ENCODE data around the gene JADE1. TPM values are rescaled to one million over a fixed set of nuclear protein-coding genes. Genes with fewer than 3 reads are reported as not detected.

JADE1 gene
- 16.2 and 33.1 TPM in 2 replicates for total RNA-seq

DNA sequence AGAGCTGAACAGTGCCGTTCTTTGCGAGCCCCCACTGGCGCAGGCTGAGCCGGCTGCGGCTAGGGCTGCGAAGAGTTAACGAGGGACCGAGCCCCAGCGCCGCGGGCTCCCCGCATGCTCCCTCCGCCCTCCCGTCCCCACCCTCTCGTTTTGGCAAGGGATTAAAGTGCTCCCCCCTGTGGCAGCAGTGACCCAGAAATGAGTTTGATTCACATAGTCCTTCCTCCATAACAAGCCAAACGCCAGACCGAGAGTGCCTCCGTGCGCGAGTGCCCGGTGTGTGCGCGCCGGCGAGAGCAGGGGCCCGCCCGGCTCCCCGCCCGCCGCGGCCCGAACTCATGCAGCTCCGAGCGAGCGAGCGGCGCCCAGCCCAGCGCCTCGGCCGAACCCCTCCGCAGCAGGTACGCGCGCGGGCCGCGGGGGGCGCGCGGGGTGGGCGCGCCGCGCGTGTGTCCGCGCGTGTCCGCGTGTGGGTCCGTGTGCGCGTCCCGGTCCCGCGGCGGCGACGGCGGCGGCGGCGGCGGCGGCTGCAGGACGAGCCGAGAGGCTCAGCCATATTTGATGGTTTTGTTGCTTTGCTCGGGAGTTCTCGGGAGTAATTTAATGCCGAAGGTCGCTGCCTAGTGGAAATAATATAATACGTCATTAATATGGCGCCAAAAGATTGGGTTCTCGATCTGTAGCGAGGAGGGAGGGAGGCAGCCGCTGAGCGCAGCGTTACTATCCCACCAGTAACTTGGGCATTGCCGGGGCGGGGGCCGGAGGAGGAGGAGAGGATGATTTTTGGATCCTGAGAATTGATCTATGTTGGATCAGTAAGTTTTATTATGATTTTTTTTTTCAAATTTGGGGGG, at the start of gene JADE1:
TSS of gene JADE1 (plus strand) at position 224 of the 854 bp plus-strand sequence. CDS start 22,059 bp downstream, outside the sequence.

